NCI-H460 (cell line): ENCODE data around the gene APRT. TPM values are rescaled to one million over a fixed set of nuclear protein-coding genes. Genes with fewer than 3 reads are reported as not detected.

ENCODE experiments used
- DNase-seq: peaks from one replicate; pipeline ENCODE4 v3.0.0-alpha.2; 2016; ENCODE audit warnings: low read depth; ENCODE audit errors: extremely low read depth
- total RNA-seq: library from RNA; depleted of rRNA; stranded (reverse); fragments of >200 nt; shearing (Covaris generic); gene quantifications from 2 replicates; pipeline ENCODE4 v1.2.3, GENCODE V29; 2014

The APRT gene
- total RNA-seq, 1 experiment from 2014 or later = 124 TPM

GRCh38 chr16:88809676-88810165 is 2.0 kb downstream of the APRT start:
- no peak for DNase-seq

- no peak for DNase-seq
These were observed 2.6 kb downstream of the APRT start for GRCh38 chr16:88809068-88809675.

GRCh38 chr16:88807626-88808453 is 3.9 kb downstream of the APRT start:
- DNase-seq = no peak

GRCh38 chr16:88807142-88807625 is 4.5 kb downstream of the APRT start:
- DNase-seq = no peak

DNA sequence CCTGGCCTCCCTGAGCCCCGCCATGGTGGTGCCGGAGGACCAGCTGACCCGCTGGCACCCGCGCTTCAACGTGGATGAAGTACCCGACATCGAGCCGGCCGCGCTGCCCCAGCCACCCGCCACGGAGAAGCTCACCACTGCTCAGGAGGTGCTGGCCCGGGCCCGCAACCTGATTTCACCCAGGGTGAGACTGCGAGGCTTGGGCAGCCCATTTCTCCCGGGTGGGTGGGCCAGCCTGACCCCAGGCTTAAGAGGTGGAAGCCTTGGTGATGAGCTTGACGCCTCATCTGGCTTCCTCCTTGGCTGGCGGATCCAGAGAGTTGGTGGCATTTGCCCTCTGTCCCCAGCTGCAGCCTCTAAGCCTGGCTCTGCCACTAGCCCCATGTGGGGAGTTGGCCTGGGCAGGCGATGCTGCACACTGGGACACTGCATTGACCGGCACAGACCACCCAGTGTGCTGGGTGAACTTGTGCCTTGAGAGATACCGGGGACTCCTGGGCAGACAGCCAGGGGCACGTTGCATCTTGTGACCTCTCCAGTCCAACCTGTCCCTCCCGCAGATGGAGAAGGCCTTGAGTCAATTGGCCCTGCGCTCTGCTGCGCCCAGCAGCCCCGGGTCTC is 5.1 kb downstream of the APRT start:
- DNase-seq = no peak

DNA sequence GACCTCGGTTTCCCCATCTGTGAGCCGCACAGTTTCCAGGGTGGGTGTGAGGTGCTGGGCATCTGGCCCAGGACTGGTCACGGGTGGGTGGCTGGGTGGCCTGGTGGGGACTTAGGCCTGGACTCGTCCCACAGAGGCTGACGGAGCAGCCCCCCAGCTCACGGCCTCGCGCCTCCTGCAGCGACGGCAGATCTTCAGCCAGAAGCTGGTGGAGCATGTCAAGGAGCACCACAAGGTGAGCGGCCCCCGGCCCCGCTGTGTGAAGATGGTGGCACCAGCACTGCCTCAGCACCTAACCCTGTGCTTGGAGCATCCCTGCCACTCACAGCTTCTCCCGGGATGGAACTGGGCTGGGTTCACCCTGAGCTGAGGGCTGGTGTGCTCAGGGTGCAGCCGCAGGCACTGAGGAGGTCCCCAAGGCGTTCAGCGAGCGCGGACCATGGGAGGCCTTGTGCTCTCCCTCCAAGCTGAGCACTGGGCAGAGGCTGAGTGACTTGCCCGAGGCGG is 5.8 kb downstream of the APRT start:
- DNase-seq = no peak

DNA sequence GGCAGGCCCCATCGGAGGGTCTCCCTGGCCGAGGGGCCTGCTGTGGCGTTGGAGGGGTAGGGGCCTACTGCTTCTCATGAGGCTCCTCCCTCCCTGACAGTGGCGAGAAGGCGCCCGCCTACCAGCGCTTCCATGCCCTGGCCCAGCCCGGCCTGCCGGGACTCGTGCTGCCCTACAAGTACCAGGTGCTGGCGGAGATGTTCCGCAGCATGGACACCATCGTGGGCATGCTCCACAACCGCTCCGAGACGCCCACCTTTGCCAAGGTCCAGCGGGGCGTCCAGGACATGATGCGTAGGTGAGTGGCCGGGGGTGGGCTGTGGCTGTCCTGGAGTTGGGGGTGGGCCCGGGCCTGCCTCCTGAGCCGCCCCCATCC is 6.4 kb downstream of the APRT start:
- no peak for DNase-seq

DNA sequence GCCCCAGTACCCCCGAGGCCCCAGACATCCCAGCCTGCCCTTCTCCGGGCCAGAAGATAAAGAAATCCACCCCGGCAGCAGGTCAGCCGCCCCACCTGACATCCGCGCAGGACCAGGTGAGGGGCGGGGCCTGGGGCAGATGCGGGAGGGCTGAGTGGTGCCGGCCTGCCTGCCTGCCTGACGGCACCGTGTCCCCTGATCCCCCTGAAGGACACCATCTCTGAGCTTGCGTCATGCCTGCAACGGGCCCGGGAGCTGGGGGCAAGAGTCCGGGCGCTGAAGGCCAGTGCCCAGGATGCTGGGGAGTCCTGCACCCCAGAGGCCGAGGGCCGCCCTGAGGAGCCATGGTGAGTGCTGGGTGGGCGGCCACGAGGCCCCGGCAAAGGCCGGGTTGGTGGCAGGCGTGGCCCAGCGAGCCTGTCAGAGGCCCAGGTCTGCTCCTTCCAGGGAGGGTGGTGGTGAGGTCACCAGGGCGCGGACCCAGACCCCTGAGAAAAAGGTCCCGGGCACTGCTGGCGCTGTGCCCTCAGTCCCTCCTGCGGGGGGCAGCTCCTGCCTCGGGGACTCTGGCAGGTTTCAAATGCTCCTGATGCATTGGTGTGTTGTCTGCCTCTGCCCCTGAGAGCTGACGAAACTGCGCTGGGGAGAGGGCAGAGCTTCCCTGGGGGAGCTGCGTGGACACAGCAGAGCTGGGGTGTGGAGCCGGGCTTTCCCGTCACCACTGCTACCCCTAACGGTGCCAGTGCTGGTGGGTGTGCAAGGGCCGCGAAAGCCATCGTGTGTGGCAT is 7.0 kb downstream of the APRT start:
- no peak for DNase-seq

DNA sequence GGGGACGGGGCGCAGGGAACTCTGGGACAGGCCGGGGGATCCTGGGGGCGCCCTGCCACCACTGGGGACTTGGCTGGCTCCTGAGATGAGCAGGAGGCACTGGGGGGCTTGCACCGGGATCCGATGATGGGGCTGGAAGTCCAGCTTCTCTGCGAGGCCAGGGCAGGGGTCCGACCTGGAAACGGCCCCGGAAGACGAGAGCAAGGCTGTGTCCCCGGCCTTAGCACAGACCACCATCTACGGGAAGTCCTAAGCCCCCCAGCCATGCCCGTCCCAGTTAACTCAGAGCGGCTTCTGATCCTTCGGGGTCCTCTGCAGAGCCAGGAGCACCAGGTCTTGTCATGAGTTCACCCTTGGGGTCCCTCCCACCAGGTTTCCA is 7.6 kb downstream of the APRT start:
- DNase-seq = no peak

DNA sequence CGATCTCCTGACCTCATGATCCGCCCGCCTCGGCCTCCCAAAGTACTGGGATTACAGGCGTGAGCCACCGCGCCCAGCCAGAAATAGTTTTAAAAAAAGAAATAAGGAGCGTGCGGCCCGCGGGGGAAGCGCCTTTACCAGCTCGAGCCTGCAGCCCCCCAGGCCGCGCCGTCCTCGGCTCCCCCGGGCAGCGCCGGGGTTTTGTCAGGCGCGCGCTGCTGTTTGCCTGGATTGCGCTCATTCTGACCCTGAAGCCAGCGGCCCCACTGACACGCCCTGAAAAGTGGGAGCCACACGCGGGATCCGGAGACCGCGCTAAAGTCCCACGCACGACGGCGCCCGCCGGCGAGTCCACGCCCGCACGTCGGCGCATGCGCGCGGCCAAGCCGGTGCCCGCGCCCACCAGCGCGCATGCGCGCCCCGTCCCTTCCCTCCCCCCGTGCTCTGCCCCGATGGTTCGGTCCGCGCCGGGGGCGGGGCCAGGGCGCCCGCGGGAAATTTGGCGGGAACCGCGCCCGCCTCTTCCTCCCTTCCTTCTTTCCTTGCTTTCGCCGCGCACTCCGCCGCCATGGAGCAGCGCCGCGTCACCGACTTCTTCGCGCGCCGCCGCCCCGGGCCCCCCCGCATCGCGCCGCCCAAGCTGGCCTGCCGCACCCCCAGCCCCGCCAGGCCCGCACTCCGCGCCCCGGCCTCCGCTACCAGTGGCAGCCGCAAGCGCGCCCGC is 8.3 kb downstream of the APRT start, which contains the start of gene CDT1:
Gene CDT1 (plus strand): TSS at position 526 of the 724 bp plus-strand sequence. CDS start 43 bp downstream, at position 569.
- peak; percentile 60 for DNase-seq

- DNase-seq = no peak
These were observed 11.5 kb downstream of the APRT start for GRCh38 chr16:88800277-88800592.

GRCh38 chr16:88799569-88800276 is 12.0 kb downstream of the APRT start:
- DNase-seq = no peak

GRCh38 chr16:88798772-88799455 is 12.8 kb downstream of the APRT start:
- no peak for DNase-seq

DNA sequence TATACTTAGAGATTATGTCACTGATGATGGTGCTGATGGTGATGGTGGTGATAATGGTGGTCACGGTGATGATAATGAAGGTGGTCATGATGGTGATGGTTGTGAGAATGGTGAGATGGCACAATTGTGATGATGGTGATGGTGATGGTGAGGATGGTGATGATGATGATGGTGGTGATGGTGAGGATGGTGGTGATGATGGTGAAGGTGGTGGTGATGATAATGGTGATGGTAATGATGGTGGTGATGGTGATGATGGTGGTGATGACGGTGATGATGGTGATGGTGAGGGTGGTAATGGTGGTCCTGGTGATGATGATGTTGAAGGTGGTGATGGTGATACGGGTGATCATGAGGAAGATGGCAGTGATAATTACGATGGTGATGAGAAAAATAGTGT is 13.7 kb downstream of the APRT start:
- no peak for DNase-seq

DNA sequence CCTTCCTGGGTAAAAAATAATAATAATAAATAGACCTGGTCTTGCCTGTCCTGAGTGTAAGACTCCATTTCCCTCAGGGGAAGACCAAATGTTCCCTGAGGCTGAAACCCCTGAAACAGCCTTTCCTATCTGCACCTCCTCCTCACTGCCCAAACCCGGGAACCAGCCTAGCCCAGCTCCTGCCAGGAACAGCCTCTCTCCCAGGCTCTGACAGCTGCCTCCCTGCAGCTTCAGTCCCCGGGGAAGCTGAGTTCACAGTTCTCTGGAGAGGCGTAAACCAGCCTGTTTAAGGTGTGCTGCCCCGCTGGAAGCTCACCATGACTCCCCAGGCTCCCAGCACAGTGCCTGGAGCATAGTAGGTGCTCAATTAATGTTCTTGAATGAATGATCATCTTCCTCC is 15.4 kb downstream of the APRT start:
- no peak for DNase-seq

- DNase-seq = no peak
These were observed 18.3 kb downstream of the APRT start for GRCh38 chr16:88793251-88793954.

- no peak for DNase-seq
These were observed 19.0 kb downstream of the APRT start for GRCh38 chr16:88792668-88793250.

GRCh38 chr16:88792078-88792550 is 19.6 kb downstream of the APRT start:
- DNase-seq = no peak
